GM21423 (cell line): ENCODE measurements around the gene DEPP1.

Experiments used
- ATAC-seq: cut with Tn5 transposase; IDR thresholded peaks from one replicate; pipeline ENCODE4 v1.9.1; 2021; ENCODE audit warnings: mild to moderate bottlenecking, moderate library complexity; ENCODE audit not compliant: unreplicated experiment

DEPP1 gene

GRCh38 chr10:44980309-44981171, 1.9 kb upstream of the DEPP1 start:
- no peak for ATAC-seq

- no peak for ATAC-seq
Measured at GRCh38 chr10:44979281-44980191, 927 bp upstream of the DEPP1 start.

- no peak for ATAC-seq
Measured at GRCh38 chr10:44978213-44978569, 418 bp downstream of the DEPP1 start.

GRCh38 chr10:44977287-44978212, 1.1 kb downstream of the DEPP1 start:
- ATAC-seq, result no peak

- ATAC-seq, result no peak
Measured at GRCh38 chr10:44976352-44977198, 2.0 kb downstream of the DEPP1 start.

- no peak for ATAC-seq
Measured at GRCh38 chr10:44975431-44976331, 2.9 kb downstream of the DEPP1 start.

- ATAC-seq, result peak; percentile 71
Measured at GRCh38 chr10:44974628-44975430, 3.8 kb downstream of the DEPP1 start.

- ATAC-seq, result peak; percentile 0
Measured at GRCh38 chr10:44974082-44974627, 4.5 kb downstream of the DEPP1 start.

- ATAC-seq, result peak; percentile 26
Measured at GRCh38 chr10:44973323-44974081, 5.1 kb downstream of the DEPP1 start.

GRCh38 chr10:44972874-44973306, 5.7 kb downstream of the DEPP1 start:
- no peak for ATAC-seq

- ATAC-seq, result no peak
Measured at GRCh38 chr10:44971935-44972757, 6.5 kb downstream of the DEPP1 start.

GRCh38 chr10:44971434-44971833, 7.2 kb downstream of the DEPP1 start:
- ATAC-seq, result no peak

- ATAC-seq, result no peak
Measured at GRCh38 chr10:44970812-44971395, 7.7 kb downstream of the DEPP1 start.

GRCh38 chr10:44969854-44970253, 8.8 kb downstream of the DEPP1 start:
- ATAC-seq, result no peak

GRCh38 chr10:44968500-44969400, 9.9 kb downstream of the DEPP1 start:
- no peak for ATAC-seq
